ENCODE data around the gene GSC. TPM values are rescaled to one million over a fixed set of nuclear protein-coding genes. Genes with fewer than 3 reads are reported as not detected.

Gene GSC
- total and polyA plus RNA-seq, 10 of the 15 experiments (the other 5 are each of a cell fraction or from before 2014, with no cell fraction given) = not detected

DNA sequence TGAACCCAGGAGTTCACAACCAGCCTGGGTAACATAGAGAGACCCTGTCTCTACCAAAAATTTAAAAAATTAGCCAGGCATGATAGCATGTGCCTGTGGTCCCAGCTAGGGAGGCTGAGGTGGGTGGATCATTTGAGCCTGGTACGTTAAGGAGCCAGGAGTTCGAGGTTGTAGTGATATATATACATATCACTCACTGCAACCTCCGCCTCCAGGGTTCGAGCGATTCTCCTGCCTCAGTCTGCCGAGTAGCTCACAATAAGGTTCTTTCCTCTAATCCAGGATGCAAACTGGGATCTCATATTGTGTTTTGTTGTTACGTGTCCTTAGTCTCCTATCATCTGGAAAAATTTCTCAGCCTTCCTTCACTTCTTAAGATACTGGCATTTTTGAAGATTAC is 24.0 kb upstream of the GSC start (continued):
- TF ChIP-seq, protein P1, sequence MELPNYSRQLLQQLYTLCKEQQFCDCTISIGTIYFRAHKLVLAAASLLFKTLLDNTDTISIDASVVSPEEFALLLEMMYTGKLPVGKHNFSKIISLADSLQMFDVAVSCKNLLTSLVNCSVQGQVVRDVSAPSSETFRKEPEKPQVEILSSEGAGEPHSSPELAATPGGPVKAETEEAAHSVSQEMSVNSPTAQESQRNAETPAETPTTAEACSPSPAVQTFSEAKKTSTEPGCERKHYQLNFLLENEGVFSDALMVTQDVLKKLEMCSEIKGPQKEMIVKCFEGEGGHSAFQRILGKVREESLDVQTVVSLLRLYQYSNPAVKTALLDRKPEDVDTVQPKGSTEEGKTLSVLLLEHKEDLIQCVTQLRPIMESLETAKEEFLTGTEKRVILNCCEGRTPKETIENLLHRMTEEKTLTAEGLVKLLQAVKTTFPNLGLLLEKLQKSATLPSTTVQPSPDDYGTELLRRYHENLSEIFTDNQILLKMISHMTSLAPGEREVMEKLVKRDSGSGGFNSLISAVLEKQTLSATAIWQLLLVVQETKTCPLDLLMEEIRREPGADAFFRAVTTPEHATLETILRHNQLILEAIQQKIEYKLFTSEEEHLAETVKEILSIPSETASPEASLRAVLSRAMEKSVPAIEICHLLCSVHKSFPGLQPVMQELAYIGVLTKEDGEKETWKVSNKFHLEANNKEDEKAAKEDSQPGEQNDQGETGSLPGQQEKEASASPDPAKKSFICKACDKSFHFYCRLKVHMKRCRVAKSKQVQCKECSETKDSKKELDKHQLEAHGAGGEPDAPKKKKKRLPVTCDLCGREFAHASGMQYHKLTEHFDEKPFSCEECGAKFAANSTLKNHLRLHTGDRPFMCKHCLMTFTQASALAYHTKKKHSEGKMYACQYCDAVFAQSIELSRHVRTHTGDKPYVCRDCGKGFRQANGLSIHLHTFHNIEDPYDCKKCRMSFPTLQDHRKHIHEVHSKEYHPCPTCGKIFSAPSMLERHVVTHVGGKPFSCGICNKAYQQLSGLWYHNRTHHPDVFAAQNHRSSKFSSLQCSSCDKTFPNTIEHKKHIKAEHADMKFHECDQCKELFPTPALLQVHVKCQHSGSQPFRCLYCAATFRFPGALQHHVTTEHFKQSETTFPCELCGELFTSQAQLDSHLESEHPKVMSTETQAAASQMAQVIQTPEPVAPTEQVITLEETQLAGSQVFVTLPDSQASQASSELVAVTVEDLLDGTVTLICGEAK (IDR thresholded peaks at IDR 0.05; ENCODE audit: borderline replicate concordance) = no peak
- TF ChIP-seq SMARCA5 (IDR thresholded peaks at IDR 0.05) (no peak), GABPA (IDR thresholded peaks at IDR 0.05; ENCODE audit: low read depth) (no peak), ZNF207 (IDR thresholded peaks at IDR 0.05; ENCODE audit: borderline replicate concordance) (no peak), MXI1 (IDR thresholded peaks at IDR 0.05; ENCODE audit: low read depth, low read length) (no peak), KLF5 (IDR thresholded peaks at IDR 0.05; ENCODE audit: partially characterized antibody) (no peak), DPF2 (IDR thresholded peaks at IDR 0.05) (no peak), ATF7 (IDR thresholded peaks at IDR 0.05; ENCODE audit: low read depth) (no peak), STAT1 (conservative IDR thresholded peaks at IDR 0.05) (no peak), MEF2B (IDR thresholded peaks at IDR 0.05; ENCODE audit: partially characterized antibody, poor library complexity, severe bottlenecking) (no peak), SIN3A (IDR thresholded peaks at IDR 0.05; ENCODE audit: low read depth, low read length) (no peak), LARP7 (IDR thresholded peaks at IDR 0.05) (no peak)
- TF ChIP-seq, protein P2, sequence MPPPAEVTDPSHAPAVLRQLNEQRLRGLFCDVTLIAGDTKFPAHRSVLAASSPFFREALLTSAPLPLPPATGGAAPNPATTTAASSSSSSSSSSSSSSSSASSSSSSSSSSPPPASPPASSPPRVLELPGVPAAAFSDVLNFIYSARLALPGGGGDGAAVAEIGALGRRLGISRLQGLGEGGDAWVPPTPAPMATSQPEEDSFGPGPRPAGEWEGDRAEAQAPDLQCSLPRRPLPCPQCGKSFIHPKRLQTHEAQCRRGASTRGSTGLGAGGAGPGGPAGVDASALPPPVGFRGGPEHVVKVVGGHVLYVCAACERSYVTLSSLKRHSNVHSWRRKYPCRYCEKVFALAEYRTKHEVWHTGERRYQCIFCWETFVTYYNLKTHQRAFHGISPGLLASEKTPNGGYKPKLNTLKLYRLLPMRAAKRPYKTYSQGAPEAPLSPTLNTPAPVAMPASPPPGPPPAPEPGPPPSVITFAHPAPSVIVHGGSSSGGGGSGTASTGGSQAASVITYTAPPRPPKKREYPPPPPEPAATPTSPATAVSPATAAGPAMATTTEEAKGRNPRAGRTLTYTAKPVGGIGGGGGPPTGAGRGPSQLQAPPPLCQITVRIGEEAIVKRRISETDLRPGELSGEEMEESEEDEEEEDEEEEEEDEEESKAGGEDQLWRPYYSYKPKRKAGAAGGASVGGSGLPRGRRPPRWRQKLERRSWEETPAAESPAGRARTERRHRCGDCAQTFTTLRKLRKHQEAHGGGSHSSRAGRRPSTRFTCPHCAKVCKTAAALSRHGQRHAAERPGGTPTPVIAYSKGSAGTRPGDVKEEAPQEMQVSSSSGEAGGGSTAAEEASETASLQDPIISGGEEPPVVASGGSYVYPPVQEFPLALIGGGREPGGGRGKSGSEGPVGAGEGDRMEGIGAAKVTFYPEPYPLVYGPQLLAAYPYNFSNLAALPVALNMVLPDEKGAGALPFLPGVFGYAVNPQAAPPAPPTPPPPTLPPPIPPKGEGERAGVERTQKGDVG (CRISPR knock-in tag; IDR thresholded peaks at IDR 0.05) = no peak
